COLO668 (cell line): ENCODE data around the gene ATP1B3.
"Not testable (repeated sequence)": the region's sequence is repeated elsewhere in the genome, so short reads cannot be mapped to it uniquely, and the experiment has no call there.

Experiments
- DNase-seq: peaks from one replicate; lab custom pipeline; 2025; ENCODE audit not compliant: unreplicated experiment; lab: John Stamatoyannopoulos, UW

The ATP1B3 gene

DNA sequence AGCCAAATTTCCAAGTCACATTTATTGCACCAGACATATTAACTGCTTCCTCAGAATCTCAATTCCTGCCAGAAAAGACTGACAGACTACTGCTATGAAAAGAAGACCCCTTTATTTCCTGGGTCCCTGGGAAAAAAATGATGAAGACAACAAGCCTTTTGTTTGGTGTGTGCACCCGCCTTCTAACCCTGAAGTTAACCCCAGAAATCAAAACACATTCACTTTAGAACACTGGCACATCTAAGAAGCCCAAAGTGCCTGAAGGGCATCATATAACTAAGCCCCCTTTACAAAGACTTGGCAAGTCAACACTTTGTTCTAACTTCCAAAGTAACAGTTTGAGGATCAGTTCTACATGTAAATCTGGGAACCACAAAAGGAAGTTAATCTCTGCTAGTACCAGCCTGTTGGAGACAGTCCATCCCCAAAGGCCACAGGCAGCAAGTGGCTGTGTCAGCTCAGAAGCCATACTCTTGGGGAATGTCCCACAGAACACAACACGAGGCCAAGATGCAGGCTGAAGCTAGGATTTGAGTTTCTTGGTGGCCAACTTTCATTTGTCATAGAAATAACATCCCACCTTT lies 16.3 kb upstream of the ATP1B3 start:
- no peak for DNase-seq

- DNase-seq: no peak
Measured at GRCh38 chr3:141860766-141861513, 15.5 kb upstream of the ATP1B3 start.

GRCh38 chr3:141862279-141862816 lies 14.1 kb upstream of the ATP1B3 start:
- no peak for DNase-seq

- DNase-seq: no peak
Measured at GRCh38 chr3:141863491-141863890, 13.0 kb upstream of the ATP1B3 start.

DNA sequence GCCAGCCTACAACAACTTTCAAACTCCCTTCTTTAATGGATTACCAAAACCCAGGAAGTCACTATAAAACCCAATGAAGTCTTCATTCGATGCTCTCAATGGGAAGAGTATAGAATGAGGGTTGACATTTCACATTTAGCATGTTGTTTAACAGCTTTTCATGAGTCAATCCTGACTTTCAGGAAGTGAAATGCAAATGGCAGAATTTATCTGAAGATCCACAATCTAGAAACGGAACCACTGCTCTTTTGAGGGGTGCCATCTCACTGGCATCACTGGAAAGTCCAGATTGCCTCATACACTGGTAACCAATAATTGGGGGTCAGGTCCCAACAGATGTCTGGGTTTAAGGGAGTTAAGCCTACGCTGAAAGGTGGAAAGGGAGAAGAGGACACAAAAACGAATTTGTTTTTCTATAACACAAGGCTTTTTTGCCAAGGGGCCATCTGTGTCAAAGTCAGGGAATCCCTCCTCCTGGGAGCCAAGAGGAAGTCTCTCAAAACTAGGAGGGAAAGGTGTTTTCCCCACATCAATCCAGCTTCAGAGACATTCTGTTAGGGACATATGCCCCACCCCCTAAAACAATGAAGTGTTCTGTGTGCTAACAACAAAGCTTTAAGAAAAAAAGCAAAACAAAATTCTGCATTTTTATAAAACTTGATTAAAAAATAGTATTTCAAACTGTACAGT lies 12.0 kb upstream of the ATP1B3 start:
- no peak for DNase-seq

GRCh38 chr3:141865101-141865500 lies 11.3 kb upstream of the ATP1B3 start:
- no peak for DNase-seq

DNA sequence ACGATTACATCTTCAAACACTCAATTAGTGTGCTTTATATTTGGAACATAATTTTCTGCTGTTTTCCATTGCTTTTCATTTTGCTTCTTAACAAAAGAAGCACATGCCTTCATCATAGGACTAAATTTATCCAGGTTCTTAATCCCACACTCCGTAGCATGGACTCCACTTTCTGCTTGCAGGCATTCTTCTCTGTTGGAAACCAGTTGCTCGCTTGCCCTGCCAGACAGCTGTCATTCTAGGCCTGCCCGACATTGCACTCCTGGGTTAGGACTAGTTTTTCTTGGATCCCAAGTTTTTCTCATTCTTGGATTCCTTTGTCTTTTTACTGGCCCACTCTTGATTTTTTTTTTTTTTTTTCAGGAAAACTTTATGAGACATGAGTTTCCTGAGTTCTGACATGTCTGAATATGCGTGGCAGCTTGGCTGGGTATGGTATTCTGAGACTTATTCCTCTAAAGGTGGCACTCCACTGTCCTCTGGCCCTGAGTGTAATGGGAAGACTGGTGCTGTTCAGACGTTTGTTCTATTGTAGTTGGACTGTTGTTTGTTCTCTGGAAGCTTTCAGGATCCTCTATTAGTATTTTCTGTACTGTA lies 6.3 kb upstream of the ATP1B3 start:
- DNase-seq: no peak

DNA sequence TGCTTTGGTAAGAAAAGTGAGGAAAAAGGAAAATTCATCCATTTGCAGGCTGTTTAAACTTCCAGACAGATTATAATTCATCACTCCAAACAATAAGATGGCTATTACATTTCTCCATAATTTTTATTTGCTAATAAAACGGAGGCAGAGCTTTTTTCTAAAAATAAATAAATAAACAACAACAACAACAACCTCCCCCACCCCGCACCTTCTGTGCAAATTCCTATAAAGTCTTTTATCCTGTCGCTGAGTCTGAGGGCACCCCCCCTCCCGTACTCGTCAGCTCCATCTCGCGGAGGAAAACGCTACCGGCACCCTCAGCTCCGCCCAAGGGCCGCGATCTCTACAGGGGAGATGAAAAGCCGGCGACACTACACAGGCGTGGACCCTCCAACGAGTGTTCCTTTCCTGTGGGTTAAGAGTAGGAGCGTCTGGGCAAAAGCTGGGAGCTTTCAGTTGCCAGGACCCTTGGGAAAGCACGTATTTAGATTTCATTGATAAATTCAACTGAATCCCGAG lies 1.0 kb upstream of the ATP1B3 start:
- DNase-seq: peak; percentile 74

DNA sequence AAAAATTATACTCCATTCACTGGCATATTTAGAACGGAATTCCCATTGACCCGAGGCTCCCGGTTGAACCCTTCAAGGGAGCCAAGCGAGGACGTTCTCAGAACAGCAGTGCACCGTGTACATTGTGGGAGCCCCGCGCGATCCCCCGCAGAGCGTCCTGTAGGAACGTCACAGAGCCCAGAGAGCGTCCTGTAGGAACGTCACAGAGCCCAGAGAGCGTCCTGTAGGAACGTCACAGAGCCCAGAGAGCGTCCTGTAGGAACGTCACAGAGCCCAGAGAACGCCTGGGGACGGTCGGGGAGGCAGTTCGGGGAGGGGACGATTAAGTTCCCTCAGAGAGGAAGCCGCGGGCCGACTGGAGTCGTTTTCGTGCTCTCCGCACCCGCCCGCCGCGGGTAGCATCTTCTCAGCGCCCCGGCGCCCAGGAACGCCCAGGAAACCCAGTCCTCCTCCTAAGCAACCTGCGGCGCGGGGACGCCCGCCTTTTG lies 506 bp upstream of the ATP1B3 start:
- peak; percentile 68 for DNase-seq

DNA sequence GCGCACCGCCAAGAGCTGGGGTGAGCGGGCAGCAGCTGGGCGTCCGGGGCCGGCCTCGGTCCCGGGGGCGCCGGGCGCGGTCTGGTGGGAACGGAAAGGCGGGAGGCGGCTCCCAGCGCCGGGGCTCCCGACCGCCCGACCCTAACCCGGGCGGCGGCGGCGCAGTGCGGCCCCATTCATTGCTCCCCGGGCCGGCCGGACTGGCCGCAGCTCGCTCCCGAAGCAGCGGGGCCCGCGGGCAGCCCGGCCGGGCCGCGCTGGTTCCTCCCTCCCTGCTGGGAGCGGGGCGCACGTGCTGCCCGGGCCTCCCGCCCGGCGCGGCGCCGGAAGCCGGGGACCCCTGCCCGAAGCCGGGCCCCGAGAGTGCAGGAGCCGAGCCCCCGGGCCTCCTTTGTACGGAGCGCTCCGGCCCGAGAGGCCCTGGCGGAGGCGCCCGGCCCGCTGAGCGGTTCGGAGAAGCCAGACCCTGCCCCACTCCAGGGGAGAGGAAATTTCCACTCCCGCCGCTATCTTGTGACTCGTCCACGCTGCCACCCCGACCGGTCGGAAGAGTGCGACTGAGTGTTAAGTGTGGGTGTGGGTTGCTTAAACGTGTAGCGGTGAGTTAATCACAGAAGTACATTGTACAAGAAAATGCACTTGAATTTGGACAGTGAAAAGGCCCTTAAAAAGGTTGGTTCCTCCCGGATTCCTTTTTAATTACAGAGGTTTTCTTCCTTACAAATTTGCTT lies 613 bp downstream of the ATP1B3 start:
- DNase-seq: peak; percentile 67

DNA sequence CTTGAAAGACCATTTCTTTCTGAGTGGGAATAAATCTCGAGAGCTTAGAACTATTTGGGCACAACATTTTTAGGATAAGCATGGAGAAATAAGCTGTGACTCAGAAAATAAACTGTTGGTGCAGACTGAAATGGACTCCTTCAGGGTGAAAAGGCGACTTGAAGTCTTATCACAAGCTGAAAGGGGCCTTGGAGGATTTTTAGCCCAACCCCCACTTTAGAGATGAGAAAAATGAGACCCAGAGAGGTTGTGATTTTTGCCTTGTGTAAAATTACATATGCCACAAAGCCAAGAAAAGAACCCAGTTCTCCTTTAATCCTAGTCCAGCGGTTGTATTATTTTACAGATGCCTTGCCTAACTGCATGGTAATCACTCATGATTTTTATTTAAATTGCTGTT lies 1.5 kb downstream of the ATP1B3 start:
- no peak for DNase-seq

- DNase-seq: no peak
Measured at GRCh38 chr3:141878326-141878725, 1.9 kb downstream of the ATP1B3 start.

DNA sequence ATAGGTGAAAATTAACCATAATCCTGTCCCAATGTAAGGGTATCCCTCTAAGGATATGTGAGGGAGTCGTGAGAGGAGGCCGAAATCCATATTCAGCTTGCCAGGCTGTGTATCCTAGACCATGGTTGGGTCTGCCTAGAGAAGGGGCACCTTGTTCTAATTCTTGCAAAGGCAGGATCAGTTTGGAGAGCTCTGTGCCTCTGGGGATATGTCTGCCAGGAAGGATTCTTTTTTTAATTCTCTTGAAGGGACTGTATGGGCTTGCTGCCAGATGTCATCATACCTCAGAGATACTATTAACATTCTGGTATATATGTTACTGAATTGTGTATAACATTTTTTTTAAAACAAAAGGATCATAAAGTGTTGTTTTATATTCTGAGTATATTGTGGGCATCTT lies 2.4 kb downstream of the ATP1B3 start:
- peak; percentile 2 for DNase-seq

DNA sequence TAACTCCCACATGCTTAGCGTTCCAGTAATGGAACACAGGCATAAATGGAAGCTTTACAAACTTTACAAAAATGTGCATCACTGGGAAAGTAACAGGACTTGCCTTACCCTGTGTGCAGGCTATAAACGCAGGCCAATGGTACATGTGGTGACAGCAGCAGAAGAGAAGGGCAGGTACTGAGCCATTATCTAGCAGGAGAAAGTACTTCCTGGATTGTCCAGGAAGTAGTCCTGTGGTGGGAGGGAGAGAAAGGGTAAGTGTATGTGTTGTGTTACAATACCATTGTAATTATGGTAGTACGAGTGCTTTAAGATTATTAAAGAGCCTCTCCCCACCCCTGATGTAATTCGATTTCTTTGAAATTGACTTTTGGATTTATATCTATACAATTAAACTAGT lies 5.3 kb downstream of the ATP1B3 start:
- DNase-seq: peak; percentile 1

DNA sequence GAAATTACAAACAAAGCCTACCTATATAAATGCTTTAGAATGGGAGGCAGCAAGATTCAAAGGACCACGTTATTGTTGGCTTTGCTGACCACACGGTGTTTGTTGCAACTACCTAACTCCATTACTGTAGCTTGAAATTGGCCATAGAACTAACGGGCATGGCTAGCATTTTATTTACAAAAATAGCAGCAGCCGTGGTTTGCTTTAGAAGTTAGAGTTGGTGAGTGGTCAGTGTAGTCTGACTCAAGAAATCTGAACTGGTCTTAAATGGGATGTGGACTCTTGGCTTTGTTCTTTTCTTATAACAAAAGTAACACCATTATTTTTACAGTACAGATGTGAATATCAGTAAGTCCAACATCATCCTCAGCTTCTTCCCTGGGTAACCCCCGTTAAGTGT lies 10.6 kb downstream of the ATP1B3 start:
- no peak for DNase-seq

DNA sequence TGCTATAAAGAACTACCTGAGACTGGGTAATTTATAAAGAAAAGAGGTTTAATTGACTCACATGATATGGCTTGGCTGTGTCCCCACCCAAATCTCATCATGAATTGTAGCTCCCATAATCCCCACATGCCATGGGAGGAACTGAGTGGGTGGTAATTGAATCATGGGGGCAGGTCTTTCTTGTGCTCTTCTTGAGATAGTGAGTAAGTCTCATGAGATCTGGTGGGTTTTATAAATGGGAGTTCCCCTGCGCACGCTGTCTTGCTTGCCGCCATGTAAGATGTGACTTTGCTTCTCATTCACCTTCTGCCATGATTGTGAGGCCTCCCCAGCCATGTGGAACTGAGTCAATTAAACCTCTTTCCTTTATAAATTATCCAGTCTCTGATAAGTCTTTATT lies 12.1 kb downstream of the ATP1B3 start:
- DNase-seq: not testable (repeated sequence)

- DNase-seq: no peak
Measured at GRCh38 chr3:141894524-141895176, 18.2 kb downstream of the ATP1B3 start.

- DNase-seq: no peak
Measured at GRCh38 chr3:141895731-141896130, 19.3 kb downstream of the ATP1B3 start.

- no peak for DNase-seq
Measured at GRCh38 chr3:141898908-141899307, 22.5 kb downstream of the ATP1B3 start.

- DNase-seq: no peak
Measured at GRCh38 chr3:141900343-141900742, 23.9 kb downstream of the ATP1B3 start.
